HepG2 (cell line): ENCODE measurements around the gene PBLD. TPM values are rescaled to one million over a fixed set of nuclear protein-coding genes. Genes with fewer than 3 reads are reported as not detected.

ENCODE experiments used
- ATF5 ChIP-seq: sonication (generic); formaldehyde crosslinking; IDR thresholded peaks from 2 replicates; pipeline ENCODE4 v1.4.0; 2020; ENCODE audit warnings: mild to moderate bottlenecking, low read depth, missing genetic modification reagents
- DZIP1 ChIP-seq: sonication (generic); formaldehyde crosslinking; IDR thresholded peaks from 2 replicates; pipeline ENCODE4 v1.5.0; 2020; ENCODE audit warnings: mild to moderate bottlenecking, missing genetic modification reagents
- FLYWCH1 ChIP-seq: sonication (generic); formaldehyde crosslinking; IDR thresholded peaks from 2 replicates; pipeline ENCODE4 v1.8.1; 2023; ENCODE audit warnings: mild to moderate bottlenecking, missing genetic modification reagents
- FOSL1 ChIP-seq: sonication (generic); formaldehyde crosslinking; IDR thresholded peaks from 2 replicates; pipeline ENCODE4 v1.9.0; 2021; ENCODE audit warnings: missing genetic modification reagents, borderline replicate concordance
- GATAD2A ChIP-seq: IDR thresholded peaks from 2 replicates; pipeline ENCODE4 v1.6.1; 2016
- KAT2B ChIP-seq: fragments of 150-350 bp; IDR thresholded peaks from 2 replicates; pipeline ENCODE4 v1.6.1; 2014; ENCODE audit warnings: low read depth, low read length, borderline replicate concordance
- NFYB ChIP-seq: sonication (generic); formaldehyde crosslinking; IDR thresholded peaks from 2 replicates; pipeline ENCODE4 v1.4.0; 2020; ENCODE audit warnings: missing genetic modification reagents
- POGZ ChIP-seq: sonication (generic); formaldehyde crosslinking; IDR thresholded peaks from 2 replicates; pipeline ENCODE4 v1.4.0; 2020; ENCODE audit warnings: mild to moderate bottlenecking, missing genetic modification reagents
- RBM22 ChIP-seq: fragments of 200-400 bp; formaldehyde crosslinking; optimal IDR thresholded peaks from 2 replicates; pipeline ENCODE3; 2017; ENCODE audit warnings: mild to moderate bottlenecking, low read length, moderate library complexity
- REPIN1 ChIP-seq: sonication (generic); formaldehyde crosslinking; IDR thresholded peaks from 2 replicates; pipeline ENCODE4 v1.8.0; 2022; ENCODE audit warnings: missing genetic modification reagents, low read depth, mild to moderate bottlenecking, borderline replicate concordance
- SAP130 ChIP-seq: IDR thresholded peaks from 2 replicates; pipeline ENCODE4 v1.6.1; 2016; ENCODE audit warnings: low read depth
- TCF12 ChIP-seq, 2 experiments: fragments of 450-650 bp in 1 of 2; sonication (generic) in 1 of 2; formaldehyde crosslinking in 1 of 2; IDR thresholded peaks; 2 replicates each; pipeline versions ENCODE4 v1.6.1 to v1.8.0; 2017 to 2022; ENCODE audit warnings: antibody characterized with exemption in 1 of 2, mild to moderate bottlenecking in 1 of 2, missing genetic modification reagents in 1 of 2, moderate library complexity in 1 of 2
- TGIF2 ChIP-seq: IDR thresholded peaks from 2 replicates; pipeline ENCODE4 v1.6.1; 2016; ENCODE audit warnings: control low read depth, missing compliant biosample characterization
- ZBTB3 ChIP-seq: sonication (generic); formaldehyde crosslinking; IDR thresholded peaks from 2 replicates; pipeline ENCODE4 v1.4.0; 2020; ENCODE audit warnings: low read depth, mild to moderate bottlenecking, moderate library complexity, missing genetic modification reagents, borderline replicate concordance
- ZNF33A ChIP-seq: sonication (generic); formaldehyde crosslinking; IDR thresholded peaks from 2 replicates; pipeline ENCODE4 v1.5.1; 2020; ENCODE audit warnings: missing genetic modification reagents, mild to moderate bottlenecking, moderate library complexity, borderline replicate concordance
- ZNF570 ChIP-seq: sonication (generic); formaldehyde crosslinking; IDR thresholded peaks from 2 replicates; pipeline ENCODE4 v1.4.0; 2020; ENCODE audit warnings: mild to moderate bottlenecking, missing genetic modification reagents, borderline replicate concordance
- ZNF574 ChIP-seq: sonication (generic); formaldehyde crosslinking; IDR thresholded peaks from 2 replicates; pipeline ENCODE4 v1.4.0; 2020; ENCODE audit warnings: missing genetic modification reagents
- ZNF737 ChIP-seq: sonication (generic); formaldehyde crosslinking; IDR thresholded peaks from 2 replicates; pipeline ENCODE4 v1.5.0; 2020; ENCODE audit warnings: missing genetic modification reagents, mild to moderate bottlenecking, borderline replicate concordance
- ZNF792 ChIP-seq: IDR thresholded peaks from 2 replicates; pipeline ENCODE4 v1.6.1; 2016
- ZNF816 ChIP-seq: sonication (generic); formaldehyde crosslinking; IDR thresholded peaks from 2 replicates; pipeline ENCODE4 v1.8.0; 2022; ENCODE audit warnings: missing genetic modification reagents, mild to moderate bottlenecking, borderline replicate concordance
- polyA plus RNA-seq, 8 experiments: library from polyadenylated mRNA; depleted of rRNA in 3 of 8; stranded (reverse) in 7 of 8; unstranded in 1 of 8; fragments of >200 nt; fragmentation: Illumina TruSeq in 4 of 8; extraction: Trizol in 4 of 8; gene quantifications; 2 replicates each; pipeline versions ENCODE4 v1.2.1 to v1.2.3, GENCODE V29; 2011 to 2016; ENCODE audit warnings: low read depth in 4 of 8, missing spikeins in 1 of 8, mixed read lengths in 1 of 8; ENCODE audit not compliant: insufficient read depth in 1 of 8
- total RNA-seq, 5 experiments: library from RNA; depleted of rRNA; stranded (reverse); fragments of >200 nt; fragmentation: Illumina TruSeq; extraction: Trizol; gene quantifications; 2 replicates each; pipeline ENCODE4 v1.2.3, GENCODE V29; 2016; ENCODE audit warnings: low read depth in 1 of 5
- TF ChIP-seq, protein P1 (sequence below): IDR thresholded peaks from 2 replicates; pipeline ENCODE4 v1.6.1; 2018; ENCODE audit warnings: missing genetic modification reagents, mild to moderate bottlenecking, missing compliant biosample characterization
- TF ChIP-seq, protein P2 (sequence below): sonication (generic); formaldehyde crosslinking; IDR thresholded peaks from 2 replicates; pipeline ENCODE4 v1.5.0; 2020; ENCODE audit warnings: missing genetic modification reagents, mild to moderate bottlenecking, borderline replicate concordance

The PBLD gene
- total and polyA plus RNA-seq, 2 of the 13 experiments (the other 11 are each of a cell fraction or from before 2014, with no cell fraction given), result 0.42 to 3.1 TPM

DNA sequence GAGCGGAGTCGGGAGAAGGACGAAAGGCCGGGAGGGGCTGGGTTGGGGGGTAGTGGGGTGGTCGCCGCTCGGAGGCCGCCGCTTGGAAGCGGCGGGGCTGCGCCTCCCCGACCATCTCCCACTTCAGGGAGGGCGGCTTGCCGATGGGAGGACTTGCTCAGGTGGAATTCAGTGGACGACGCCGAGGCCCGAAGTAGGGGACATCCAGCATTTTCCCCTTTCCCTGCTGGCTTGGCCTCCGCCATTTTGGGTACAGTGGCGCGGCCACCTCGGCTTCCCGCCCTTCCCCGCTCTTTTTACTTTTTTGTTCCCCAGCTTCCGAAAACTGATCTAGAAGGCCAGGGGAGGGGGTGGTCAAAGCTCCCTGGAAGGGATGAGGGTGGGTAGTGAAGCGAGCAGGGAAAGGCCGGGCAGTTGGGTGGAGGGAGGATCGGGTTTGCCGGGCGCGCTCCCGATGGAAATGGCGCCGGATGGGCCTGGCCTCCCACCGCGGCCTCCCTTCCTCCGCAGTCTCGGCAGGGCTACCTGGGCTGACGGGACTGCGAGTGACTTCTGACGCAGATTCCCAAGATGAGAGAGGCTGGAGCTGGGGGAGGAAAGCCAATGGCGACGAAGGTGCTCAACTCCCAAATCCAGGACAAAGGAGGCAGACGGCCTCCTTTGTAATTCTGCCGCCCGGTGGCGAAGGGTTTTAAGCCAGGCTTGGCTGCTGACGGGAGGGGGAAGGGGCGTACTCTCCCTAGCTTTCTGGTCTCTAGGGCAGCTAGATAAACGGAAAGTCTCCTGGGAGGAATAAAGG is at the start of gene PBLD (continued):
- TF ChIP-seq, protein P1, sequence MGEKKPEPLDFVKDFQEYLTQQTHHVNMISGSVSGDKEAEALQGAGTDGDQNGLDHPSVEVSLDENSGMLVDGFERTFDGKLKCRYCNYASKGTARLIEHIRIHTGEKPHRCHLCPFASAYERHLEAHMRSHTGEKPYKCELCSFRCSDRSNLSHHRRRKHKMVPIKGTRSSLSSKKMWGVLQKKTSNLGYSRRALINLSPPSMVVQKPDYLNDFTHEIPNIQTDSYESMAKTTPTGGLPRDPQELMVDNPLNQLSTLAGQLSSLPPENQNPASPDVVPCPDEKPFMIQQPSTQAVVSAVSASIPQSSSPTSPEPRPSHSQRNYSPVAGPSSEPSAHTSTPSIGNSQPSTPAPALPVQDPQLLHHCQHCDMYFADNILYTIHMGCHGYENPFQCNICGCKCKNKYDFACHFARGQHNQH (CRISPR knock-in tag), result peak; percentile 50; the same call in 1 of the 2 replicates
- TF ChIP-seq ZNF33A (CRISPR knock-in tag) (no peak), ZNF574 (peak; percentile 65), REPIN1 (peak; percentile 62; the same call in 1 of the 2 replicates), DZIP1 (CRISPR knock-in tag) (no peak), ZNF570 (CRISPR knock-in tag) (no peak), ZNF737 (CRISPR knock-in tag) (no peak), POGZ (peak; percentile 54; the same call in 1 of the 2 replicates), TCF12 (IDR thresholded peaks at IDR 0.05) (no peak), TCF12 (CRISPR knock-in tag; IDR thresholded peaks at IDR 0.05) (no peak), TGIF2 (no peak), ZBTB3 (CRISPR knock-in tag) (no peak), RBM22 (peak; percentile 73), ZNF816 (no peak), SAP130 (CRISPR knock-in tag) (peak; percentile 51; the same call in 1 of the 2 replicates), ATF5 (CRISPR knock-in tag) (0 out of 2 replicates have a peak, but pooled peaks have one; percentile 5), NFYB (CRISPR knock-in tag) (no peak), GATAD2A (CRISPR knock-in tag) (no peak), ZNF792 (CRISPR knock-in tag) (peak; percentile 46; the same call in 1 of the 2 replicates), FOSL1 (CRISPR knock-in tag) (peak; percentile 9; the same call in 1 of the 2 replicates), KAT2B (no peak), FLYWCH1 (CRISPR knock-in tag) (no peak)
- TF ChIP-seq, protein P2, sequence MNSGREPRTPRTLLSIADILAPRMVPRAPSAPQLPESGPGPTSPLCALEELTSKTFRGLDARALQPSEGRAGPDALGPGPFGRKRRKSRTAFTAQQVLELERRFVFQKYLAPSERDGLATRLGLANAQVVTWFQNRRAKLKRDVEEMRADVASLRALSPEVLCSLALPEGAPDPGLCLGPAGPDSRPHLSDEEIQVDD (CRISPR knock-in tag), result no peak
